K562 (cell line): ENCODE results near the gene TMCO4. TPM values are rescaled to one million over a fixed set of nuclear protein-coding genes. Genes with fewer than 3 reads are reported as not detected.

Source experiments
- ATAC-seq: fragments of 200-7000 bp; cut with Tn5 transposase; 3 replicates; pipeline ENCODE4 v1.9.1; 2020; ENCODE audit warnings: moderate library complexity
- BruUV-seq: library from RNA; stranded (reverse); fragments of 400-500 nt; replicated peaks from 2 replicates; lab custom pipeline; 2021; lab: Mats Ljungman, UMichigan
- CTCF ChIA-PET: fragments of 300-600 bp; formaldehyde crosslinking; extraction: SDS; loops from one replicate; lab custom pipeline; 2021; ENCODE audit warnings: low intra/inter-chr PET ratio; lab: Yijun Ruan, JAX
- POLR2A ChIA-PET: fragments of 300-600, 350-650 bp; sonication (Branson Sonifier 250); formaldehyde crosslinking; extraction: SDS; loops from one replicate; lab custom pipeline; 2021; ENCODE audit warnings: antibody characterized with exemption, inconsistent platforms; lab: Yijun Ruan, JAX
- DNase-seq, 4 experiments: peaks; one replicate each; pipeline versions ENCODE4 v3.0.0 to v3.0.0-alpha.2; 2011 to 2018; ENCODE audit warnings: low spot score in 3 of 4, mixed read lengths in 3 of 4; ENCODE audit errors: extremely low read depth in 1 of 4
- FAIRE-seq: peaks from 2 replicates; lab custom pipeline; 2011; peaks lifted over from hg19 to GRCh38; lab: Jason Lieb, UNC
- H2AFZ ChIP-seq: 2 replicates; pipeline ENCODE4 v1.6.0; 2011; ENCODE audit warnings: low read depth, low read length, control low read depth, inconsistent platforms
- H3K27ac ChIP-seq: fragments of 200-600 bp; 3 replicates; pipeline ENCODE4 v1.8.0; 2011; ENCODE audit warnings: low read depth, mild to moderate bottlenecking, control low read depth, inconsistent platforms, low read length, moderate library complexity, mixed read lengths; ENCODE audit errors: extremely low read depth
- H3K27me3 ChIP-seq, 2 experiments: fragments of 300-600 bp in 1 of 2; 2 replicates in 1 of 2; 3 replicates in 1 of 2; pipeline versions ENCODE4 v1.6.0 to v1.8.0; 2011; ENCODE audit warnings: inconsistent platforms in 2 of 2, low read length in 2 of 2, mild to moderate bottlenecking in 1 of 2, mixed read lengths in 1 of 2, moderate library complexity in 1 of 2; ENCODE audit not compliant: control insufficient read depth in 2 of 2, insufficient read depth in 2 of 2
- H3K36me3 ChIP-seq: fragments of 300-600 bp; 3 replicates; pipeline ENCODE4 v1.8.0; 2011; ENCODE audit warnings: mild to moderate bottlenecking, low read length, inconsistent platforms; ENCODE audit not compliant: control insufficient read depth, insufficient read depth
- H3K4me1 ChIP-seq, 2 experiments: fragments of 200-600 bp in 1 of 2; replicated peaks in 1 of 2; 2 replicates in 1 of 2; 3 replicates in 1 of 2; pipeline versions ENCODE4 v1.5.1 to v1.8.0; 2011; ENCODE audit warnings: inconsistent platforms in 2 of 2, low read length in 2 of 2, mild to moderate bottlenecking in 1 of 2, mixed read lengths in 1 of 2, moderate library complexity in 1 of 2; ENCODE audit not compliant: control insufficient read depth in 2 of 2, insufficient read depth in 2 of 2
- H3K4me2 ChIP-seq: 2 replicates; pipeline ENCODE4 v1.6.1; 2011; ENCODE audit warnings: low read length, control low read depth, inconsistent platforms, mixed read lengths; ENCODE audit not compliant: insufficient read depth
- H3K4me3 ChIP-seq: fragments of 200-600 bp; sonication (generic), shearing (Covaris generic); 2 replicates; pipeline ENCODE4 v1.5.1; 2016; ENCODE audit warnings: control low read depth, inconsistent platforms
- H3K79me2 ChIP-seq: fragments of 200-600 bp; 3 replicates; pipeline ENCODE4 v1.8.0; 2011; ENCODE audit warnings: low read length, inconsistent platforms; ENCODE audit not compliant: control insufficient read depth, insufficient read depth
- H3K9ac ChIP-seq, 2 experiments: 2 replicates each; pipeline versions ENCODE4 v1.6.0 to v1.6.1; 2011; ENCODE audit warnings: low read depth in 2 of 2, low read length in 2 of 2, control low read depth in 1 of 2, inconsistent platforms in 1 of 2, mild to moderate bottlenecking in 1 of 2, mixed read lengths in 1 of 2; ENCODE audit not compliant: insufficient read depth in 1 of 2
- H3K9me1 ChIP-seq: one replicate; pipeline ENCODE4 v1.6.0; 2011; ENCODE audit warnings: inconsistent platforms, mild to moderate bottlenecking, low read length, moderate library complexity; ENCODE audit not compliant: control insufficient read depth, insufficient read depth
- H3K9me3 ChIP-seq: replicated peaks from 2 replicates; pipeline ENCODE4 v1.5.1; 2011; ENCODE audit warnings: low read depth, low read length, inconsistent platforms; ENCODE audit not compliant: control insufficient read depth, insufficient read depth
- H4K20me1 ChIP-seq: replicated peaks from 2 replicates; pipeline ENCODE4 v1.6.1; 2011; ENCODE audit warnings: low read length, inconsistent platforms, mixed read lengths; ENCODE audit not compliant: control insufficient read depth, insufficient read depth
- ATF3 ChIP-seq, 2 experiments: fragments of 450-650 bp in 1 of 2; sonication (generic) in 1 of 2; formaldehyde crosslinking in 1 of 2; IDR thresholded peaks in 1 of 2; conservative IDR thresholded peaks in 1 of 2; 2 replicates each; pipeline versions ENCODE4 v1.6.1 to v1.8.1; 2016 to 2023; ENCODE audit warnings: mild to moderate bottlenecking in 2 of 2, moderate library complexity in 2 of 2, inconsistent platforms in 1 of 2, missing genetic modification reagents in 1 of 2
- BCOR ChIP-seq: fragments of 450-650 bp; IDR thresholded peaks from 2 replicates; pipeline ENCODE4 v1.6.1; 2016
- CBX8 ChIP-seq: fragments of 200-600 bp; sonication (generic); IDR thresholded peaks from 2 replicates; pipeline ENCODE4 v1.6.1; 2012; ENCODE audit warnings: borderline replicate concordance, mixed run types, low read depth, mild to moderate bottlenecking, moderate library complexity, mixed read lengths, low read length, control low read depth, inconsistent platforms; ENCODE audit not compliant: poor library complexity, severe bottlenecking; ENCODE audit errors: extremely low read depth
- CHD4 ChIP-seq: fragments of 200-600 bp; sonication (generic); IDR thresholded peaks from 3 replicates; pipeline ENCODE4 v1.6.1; 2012; ENCODE audit warnings: low read depth, mild to moderate bottlenecking, mixed read lengths, low read length, inconsistent platforms; ENCODE audit not compliant: insufficient read depth, insufficient replicate concordance, poor library complexity, severe bottlenecking
- CTCF ChIP-seq, 3 experiments: IDR thresholded peaks in 2 of 3; conservative IDR thresholded peaks in 1 of 3; 2 replicates each; pipeline ENCODE4 v1.5.1; 2011 to 2012; ENCODE audit warnings: low read length in 3 of 3, mild to moderate bottlenecking in 3 of 3, control low read depth in 2 of 3, improper control_type of control experiment in 1 of 3, inconsistent platforms in 1 of 3, low read depth in 1 of 3, mixed read lengths in 1 of 3, moderate library complexity in 1 of 3; ENCODE audit not compliant: insufficient read depth in 2 of 3
- E2F4 ChIP-seq: sonication (generic); formaldehyde crosslinking; IDR thresholded peaks from 2 replicates; pipeline ENCODE4 v1.8.0; 2022; ENCODE audit warnings: mild to moderate bottlenecking, low read depth, missing genetic modification reagents
- EWSR1 ChIP-seq: fragments of 450-650 bp; IDR thresholded peaks from 2 replicates; pipeline ENCODE4 v1.6.1; 2018; ENCODE audit warnings: borderline replicate concordance, mild to moderate bottlenecking, low read depth, moderate library complexity; ENCODE audit not compliant: partially characterized antibody
- KDM1A ChIP-seq, 2 experiments: fragments of 450-650 bp; IDR thresholded peaks; 2 replicates each; pipeline ENCODE4 v1.6.1; 2016; ENCODE audit warnings: mild to moderate bottlenecking in 2 of 2
- MEF2D ChIP-seq: conservative IDR thresholded peaks from 2 replicates; pipeline ENCODE4 v1.6.1; 2016; ENCODE audit warnings: low read depth, missing genetic modification characterization, missing compliant biosample characterization
- POLR3A ChIP-seq: IDR thresholded peaks from 2 replicates; pipeline ENCODE4 v1.6.1; 2011; ENCODE audit warnings: borderline replicate concordance, mild to moderate bottlenecking, moderate library complexity; ENCODE audit not compliant: insufficient read length, insufficient read depth; ENCODE audit errors: extremely low read depth
- RBM25 ChIP-seq: fragments of 200-400 bp; formaldehyde crosslinking; IDR thresholded peaks from 2 replicates; pipeline ENCODE4 v1.6.1; 2018; ENCODE audit warnings: low read length, low read depth, moderate library complexity; ENCODE audit not compliant: severe bottlenecking
- SRF ChIP-seq, 2 experiments: fragments of 250-450, 450-650 bp in 1 of 2; sonication (Bioruptor Pico) in 1 of 2; sonication (generic) in 1 of 2; formaldehyde crosslinking; IDR thresholded peaks; 2 replicates each; pipeline versions ENCODE4 v1.5.0 to v1.5.1; 2020 to 2022; ENCODE audit warnings: mild to moderate bottlenecking in 1 of 2, missing genetic modification reagents in 1 of 2
- TFE3 ChIP-seq: fragments of 450-650 bp; formaldehyde crosslinking; IDR thresholded peaks from 2 replicates; pipeline ENCODE4 v1.4.0; 2020; ENCODE audit warnings: mild to moderate bottlenecking, mixed read lengths
- YBX1 ChIP-seq: fragments of 450-650 bp; IDR thresholded peaks from 2 replicates; pipeline ENCODE4 v1.7.1; 2016; ENCODE audit warnings: mild to moderate bottlenecking
- ZFPM2 ChIP-seq: fragments of 250-450 bp; sonication (Bioruptor Pico); IDR thresholded peaks from 2 replicates; pipeline ENCODE4 v1.5.1; 2022; ENCODE audit warnings: mild to moderate bottlenecking
- ZNF41 ChIP-seq: fragments of 250-450 bp; sonication (Bioruptor Pico); conservative IDR thresholded peaks from 2 replicates; pipeline ENCODE4 v1.4.0; 2020; ENCODE audit warnings: mild to moderate bottlenecking
- WGBS: fragments of 100-300 bp; shearing (Covaris generic); methylation state at CpG from one replicate; pipeline ENCODE4 v1.1.6; 2016; ENCODE audit warnings: low coverage, mixed read lengths; ENCODE audit not compliant: insufficient coverage; ENCODE audit errors: missing lambda C conversion rate; 5-methylcytosine and 5-hydroxymethylcytosine counted together
- in situ Hi-C: fragments of 300-500 bp; cut with MboI; formaldehyde crosslinking; loops from 4 replicates; pipeline ENCODE4 v1.15.0; 2018; ENCODE audit warnings: inconsistent platforms, mixed read lengths
- intact Hi-C: fragments of 100-400 bp; cut with micrococcal nuclease; formaldehyde crosslinking; loops from 2 replicates; pipeline ENCODE4 v1.14.2; 2022
- polyA plus RNA-seq, 8 experiments: library from polyadenylated mRNA; depleted of rRNA in 4 of 8; stranded (reverse) in 5 of 8; unstranded in 3 of 8; fragments of >200 nt; fragmentation: Nextera tagmentation in 2 of 8; fragmentation: Illumina TruSeq in 1 of 8; extraction: Ambion mirVana in 2 of 8; extraction: Trizol in 1 of 8; gene quantifications; 2 replicates each; pipeline versions ENCODE4 v1.2.1 to v1.2.3, GENCODE V29; 2011 to 2014; ENCODE audit warnings: inconsistent platforms in 1 of 8, missing spikeins in 1 of 8
- total RNA-seq, 7 experiments: library from RNA; depleted of rRNA in 6 of 7; stranded (reverse); fragments of >200 nt in 6 of 7; fragmentation: Illumina TruSeq in 2 of 7; extraction: Trizol in 2 of 7; gene quantifications; 2 replicates each; pipeline versions ENCODE4 v1.2.1 to v1.2.3, GENCODE V29; 2011 to 2021; ENCODE audit warnings: low replicate concordance in 1 of 7

Gene TMCO4
- total and polyA plus RNA-seq, 9 of the 15 experiments (the other 6 are each of a cell fraction or from before 2014, with no cell fraction given), result 0.06 to 2.1 (median 1.2) TPM

GRCh38 chr1:19773485-19773884, 26.2 kb downstream of the TMCO4 start:
- Histone ChIP-seq H3K4me1 (0 out of 5 replicates have a peak, but pooled peaks cover 0 to 2% of the 10 kb centered on the region in 2 experiments), H3K9me1 (no peaks in the 10 kb centered on the region), H3K4me2 (no peak overlapping the region), H3K27ac (no peak overlapping the region), H2AFZ (no peak overlapping the region), H3K9ac (no peak overlapping the region), H3K4me3 (no peak overlapping the region), H3K9me3 (no peaks in the 10 kb centered on the region), H3K36me3 (no peaks in the 10 kb centered on the region), H4K20me1 (peaks cover 2% of the 10 kb centered on the region; the same call in 1 of the 2 replicates), H3K27me3 (peaks cover 24 to 54% of the 10 kb centered on the region in 2 experiments), H3K79me2 (no peaks in the 10 kb centered on the region)
- DNase-seq (no peak), FAIRE-seq (no peak), ATAC-seq (no peak)
- no TSS peak for BruUV-seq
- 7% methylated on average over 4 of the region's 4 CpGs for WGBS
- POLR2A ChIA-PET, result interaction anchor here (1.8 kb wide), 1 partner anchor 69 kb away, joined by 5 read pairs; no protein-coding TSS in a partner anchor
- intact Hi-C loops (no loop called here), in situ Hi-C loops (no loop called here)
- CTCF ChIA-PET, result no interaction called here
- TF ChIP-seq CHD4 (peak; percentile 53), KDM1A (IDR thresholded peaks at IDR 0.05) (peak in 1 of 2 experiments; percentile 50; a peak in 1 of 4 replicates), TFE3 (CRISPR knock-in tag) (no peak), MEF2D (tag) (no peak), RBM25 (peak; percentile 73), ZNF41 (no peak), E2F4 (CRISPR knock-in tag) (no peak), CTCF (IDR thresholded peaks at IDR 0.05 in 2 of 3, conservative IDR thresholded peaks at IDR 0.05 in 1 of 3; ENCODE audit: insufficient read depth in 2 of 3, low read depth in 1 of 3, low read length in 3 of 3) (no peak), CBX8 (no peak), POLR3A (no peak), EWSR1 (no peak), ATF3 (IDR thresholded peaks at IDR 0.05) (no peak), ATF3 (CRISPR knock-in tag; conservative IDR thresholded peaks at IDR 0.05) (no peak), BCOR (peak; percentile 74), YBX1 (no peak), ZFPM2 (CRISPR knock-in tag) (no peak), SRF (CRISPR knock-in tag; IDR thresholded peaks at IDR 0.05) (no peak)
